HG03039 (cell line): ENCODE data around the gene PRKN.

Experiments
- ATAC-seq: cut with Tn5 transposase; IDR thresholded peaks from one replicate; pipeline ENCODE4 v1.9.1; 2021; ENCODE audit warnings: mild to moderate bottlenecking, moderate library complexity; ENCODE audit not compliant: unreplicated experiment

Gene PRKN

GRCh38 chr6:161654209-161654608 is 1073.4 kb downstream of the PRKN start:
- ATAC-seq: no peak

GRCh38 chr6:161651949-161652348 is 1075.6 kb downstream of the PRKN start:
- ATAC-seq: no peak

- ATAC-seq: no peak
Measured at GRCh38 chr6:161649841-161650240, 1077.7 kb downstream of the PRKN start.

- ATAC-seq: no peak
Measured at GRCh38 chr6:161649068-161649467, 1078.5 kb downstream of the PRKN start.

- no peak for ATAC-seq
Measured at GRCh38 chr6:161647234-161647633, 1080.3 kb downstream of the PRKN start.

- ATAC-seq: no peak
Measured at GRCh38 chr6:161644521-161644920, 1083.0 kb downstream of the PRKN start.

- no peak for ATAC-seq
Measured at GRCh38 chr6:161641175-161641574, 1086.4 kb downstream of the PRKN start.

- ATAC-seq: no peak
Measured at GRCh38 chr6:161639772-161640171, 1087.8 kb downstream of the PRKN start.

GRCh38 chr6:161637658-161638057 is 1089.9 kb downstream of the PRKN start:
- no peak for ATAC-seq

GRCh38 chr6:161636882-161637430 is 1090.6 kb downstream of the PRKN start:
- no peak for ATAC-seq

- no peak for ATAC-seq
Measured at GRCh38 chr6:161635975-161636374, 1091.6 kb downstream of the PRKN start.

GRCh38 chr6:161634916-161635315 is 1092.7 kb downstream of the PRKN start:
- no peak for ATAC-seq

GRCh38 chr6:161631676-161632194 is 1095.8 kb downstream of the PRKN start:
- ATAC-seq: no peak

GRCh38 chr6:161630674-161631073 is 1096.9 kb downstream of the PRKN start:
- no peak for ATAC-seq

GRCh38 chr6:161626132-161626676 is 1101.4 kb downstream of the PRKN start:
- no peak for ATAC-seq

GRCh38 chr6:161624111-161624510 is 1103.5 kb downstream of the PRKN start:
- ATAC-seq: no peak

GRCh38 chr6:161622779-161623178 is 1104.8 kb downstream of the PRKN start:
- no peak for ATAC-seq

GRCh38 chr6:161618831-161619454 is 1108.6 kb downstream of the PRKN start:
- ATAC-seq: no peak

- no peak for ATAC-seq
Measured at GRCh38 chr6:161613711-161614110, 1113.9 kb downstream of the PRKN start.

- no peak for ATAC-seq
Measured at GRCh38 chr6:161608771-161609170, 1118.8 kb downstream of the PRKN start.

GRCh38 chr6:161607696-161608297 is 1119.8 kb downstream of the PRKN start:
- ATAC-seq: no peak

- ATAC-seq: no peak
Measured at GRCh38 chr6:161602359-161602758, 1125.2 kb downstream of the PRKN start.
